Stimulated activated CD8-positive, alpha-beta memory T cell treated with anti-CD3 and anti-CD28 coated beads, Interleukin-15, amount 100 ng/mL, for 48 hours (primary cell): ENCODE results near the gene BLOC1S5.
"Not testable (repeated sequence)": the region's sequence is repeated elsewhere in the genome, so short reads cannot be mapped to it uniquely, and the experiment has no call there.

Experiments
- DNase-seq, 2 donors: peaks; one replicate each; pipeline ENCODE4 v3.0.0-alpha.2; 2020; ENCODE audit warnings: low read depth in 2 of 2

BLOC1S5 gene

DNA sequence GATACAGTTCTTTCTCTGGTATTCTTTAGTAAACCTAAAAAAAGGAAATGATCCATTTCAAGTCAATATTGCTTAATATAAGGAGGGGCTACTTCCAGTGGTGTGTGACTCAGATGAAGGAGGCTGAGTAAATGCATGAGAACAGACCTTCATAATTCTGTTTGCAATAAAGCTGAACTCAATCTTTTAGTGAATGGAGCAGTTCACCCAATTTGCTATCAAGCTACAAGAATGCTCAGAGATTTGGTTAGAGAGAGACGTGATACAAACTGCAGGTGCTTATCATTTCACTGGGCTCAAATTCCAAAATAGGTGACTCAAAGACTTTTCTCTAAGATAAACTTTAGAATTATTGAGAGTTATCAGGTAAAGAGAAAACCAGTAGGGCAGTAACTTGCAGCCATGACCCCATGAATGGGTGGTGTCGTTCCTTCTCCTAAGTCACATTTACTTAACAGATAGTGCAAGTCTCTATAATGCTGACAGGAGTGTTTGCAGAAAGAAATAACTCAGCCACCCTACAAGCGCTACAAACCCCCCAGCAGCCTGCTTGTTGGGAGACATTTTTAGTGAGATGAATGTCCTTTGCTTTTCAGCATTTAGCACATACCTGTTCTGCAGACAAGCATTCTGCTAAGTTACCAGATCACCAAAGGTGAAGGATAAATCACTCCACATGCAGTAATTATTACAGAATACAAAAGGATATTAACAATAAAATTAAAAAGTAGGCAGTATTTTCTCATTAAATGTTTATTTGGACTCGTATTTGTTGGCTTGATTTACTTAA is 16.4 kb upstream of the BLOC1S5 start:
- no peak for DNase-seq

DNA sequence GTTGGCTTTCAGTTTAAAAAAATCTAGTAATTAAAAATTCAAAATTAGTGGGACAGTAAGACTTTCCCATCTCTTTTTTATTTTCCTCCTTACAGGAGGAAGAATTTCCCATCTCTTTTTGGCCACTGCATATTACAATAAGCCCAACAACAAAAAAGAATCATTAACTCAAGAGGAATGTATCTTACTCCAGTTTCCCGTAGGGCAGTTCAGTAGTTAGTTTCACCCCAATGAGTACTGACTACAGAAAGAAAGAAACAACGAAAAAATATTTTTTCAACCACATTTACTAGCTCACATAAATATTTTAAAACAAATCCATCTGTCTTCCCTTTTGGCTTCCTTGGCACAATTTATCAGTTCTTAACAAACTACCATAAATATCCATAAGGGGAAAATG is 14.9 kb upstream of the BLOC1S5 start:
- no peak for DNase-seq

DNA sequence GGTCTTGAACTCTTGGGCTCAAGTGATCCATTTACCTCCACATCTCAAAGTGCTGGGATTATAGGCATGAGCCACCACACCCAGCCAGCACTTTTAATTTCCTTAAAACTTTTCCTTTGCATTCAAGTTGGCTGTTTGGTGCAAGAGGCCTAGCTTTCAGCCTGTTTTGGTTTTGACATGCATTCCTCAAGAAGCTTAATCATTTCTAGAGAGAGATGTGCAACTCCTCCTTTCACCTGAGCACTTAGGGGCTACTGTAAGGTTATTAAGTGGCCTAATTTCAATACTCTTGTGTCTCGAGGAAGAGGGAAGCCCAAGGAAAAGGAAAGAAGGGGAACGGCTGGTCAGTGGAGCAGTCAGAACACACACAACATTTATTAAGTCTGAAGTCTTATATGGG is 13.8 kb upstream of the BLOC1S5 start:
- DNase-seq: no peak

DNA sequence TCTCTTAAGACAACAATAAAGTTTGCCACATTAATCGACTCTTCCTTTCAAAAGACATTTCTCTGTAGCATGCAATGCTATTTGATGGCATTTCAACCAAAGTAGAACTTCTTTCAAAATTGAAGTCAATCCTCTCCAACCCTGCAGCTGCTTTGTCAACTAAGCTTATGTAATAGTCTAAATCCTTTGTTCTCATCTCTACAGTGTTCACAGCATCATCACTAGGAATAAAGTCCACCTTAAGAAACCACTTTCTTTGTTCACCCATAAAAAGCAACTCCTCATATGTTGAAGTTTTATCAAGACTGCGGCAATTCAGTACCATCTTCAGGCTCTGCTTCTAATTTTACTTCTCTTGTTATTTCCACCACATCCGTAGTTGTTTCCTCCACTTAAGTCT is 11.5 kb upstream of the BLOC1S5 start:
- no peak for DNase-seq

DNA sequence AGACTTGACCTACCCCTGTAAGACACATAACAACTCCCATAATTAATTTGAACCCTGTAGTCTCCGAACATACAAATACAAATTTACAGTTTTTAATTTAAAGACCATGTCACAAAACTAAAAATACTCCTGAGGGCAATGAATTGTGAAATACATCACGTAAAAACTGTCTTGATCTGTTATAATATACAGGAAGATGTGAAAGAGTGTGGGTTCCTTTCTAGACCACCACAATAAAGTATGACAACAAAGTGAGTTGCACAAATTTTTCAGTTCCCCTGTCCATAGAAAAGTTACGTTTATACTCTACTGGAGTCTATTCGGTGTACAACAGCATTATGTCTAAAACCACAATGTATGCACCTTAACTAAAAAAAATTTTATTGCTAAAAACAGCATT is 11.0 kb upstream of the BLOC1S5 start:
- no peak for DNase-seq

DNA sequence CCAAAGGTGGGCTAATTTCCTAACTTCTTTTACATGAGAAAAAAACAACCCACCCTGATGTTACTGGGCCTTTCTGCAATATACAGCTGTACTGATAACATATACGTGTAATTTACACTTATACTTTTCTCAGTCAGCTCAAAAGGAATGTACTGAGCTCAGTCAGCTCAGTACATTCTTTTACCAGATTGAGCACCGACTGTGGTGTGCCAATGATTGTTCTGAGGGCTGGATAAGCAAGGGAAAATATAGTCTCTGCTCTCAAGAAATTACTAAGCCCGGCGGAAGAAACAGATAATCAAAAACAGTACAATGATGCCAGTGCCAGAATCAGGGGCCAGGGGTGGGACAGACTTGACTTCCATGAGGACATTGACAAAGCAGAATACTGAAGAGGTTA is 10.0 kb upstream of the BLOC1S5 start:
- DNase-seq: no peak

DNA sequence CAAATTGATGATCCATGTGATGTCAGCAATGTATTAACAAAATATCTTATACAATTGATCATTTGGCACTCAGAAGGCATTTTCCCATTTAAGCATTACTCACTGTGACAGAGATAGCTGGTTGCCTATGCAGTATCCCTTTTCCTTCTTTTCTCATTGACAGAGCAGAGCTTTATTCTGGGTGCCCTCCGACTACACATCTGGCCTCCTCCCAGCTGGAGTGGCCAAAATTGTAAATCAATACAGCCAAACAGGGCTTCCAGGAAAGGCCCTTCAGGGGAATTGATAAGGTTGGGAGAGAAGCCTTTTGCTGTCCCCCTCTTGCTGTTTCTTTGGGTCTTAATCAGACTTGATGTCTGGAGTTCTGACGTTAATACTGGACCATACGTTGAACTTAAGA is 9.6 kb upstream of the BLOC1S5 start:
- no peak for DNase-seq

DNA sequence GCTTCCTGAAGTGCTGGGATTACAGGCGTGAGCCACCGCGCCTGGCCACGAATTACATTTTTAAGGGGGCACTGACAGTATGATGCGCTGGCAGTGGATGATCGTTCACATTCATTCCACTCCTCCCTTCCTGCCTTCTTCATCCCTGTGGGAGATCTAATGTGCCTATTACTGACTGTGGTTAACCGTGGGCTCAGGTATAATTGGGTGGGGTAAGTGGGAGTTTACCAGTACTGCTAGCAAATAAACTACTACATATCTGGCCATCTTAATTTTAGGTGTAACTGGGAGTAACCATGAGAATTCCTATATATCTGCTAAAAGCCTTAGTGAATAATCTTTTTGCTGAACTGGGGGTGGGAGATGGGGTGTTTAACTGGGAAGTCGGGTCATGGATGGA is 6.5 kb upstream of the BLOC1S5 start:
- DNase-seq: no peak

DNA sequence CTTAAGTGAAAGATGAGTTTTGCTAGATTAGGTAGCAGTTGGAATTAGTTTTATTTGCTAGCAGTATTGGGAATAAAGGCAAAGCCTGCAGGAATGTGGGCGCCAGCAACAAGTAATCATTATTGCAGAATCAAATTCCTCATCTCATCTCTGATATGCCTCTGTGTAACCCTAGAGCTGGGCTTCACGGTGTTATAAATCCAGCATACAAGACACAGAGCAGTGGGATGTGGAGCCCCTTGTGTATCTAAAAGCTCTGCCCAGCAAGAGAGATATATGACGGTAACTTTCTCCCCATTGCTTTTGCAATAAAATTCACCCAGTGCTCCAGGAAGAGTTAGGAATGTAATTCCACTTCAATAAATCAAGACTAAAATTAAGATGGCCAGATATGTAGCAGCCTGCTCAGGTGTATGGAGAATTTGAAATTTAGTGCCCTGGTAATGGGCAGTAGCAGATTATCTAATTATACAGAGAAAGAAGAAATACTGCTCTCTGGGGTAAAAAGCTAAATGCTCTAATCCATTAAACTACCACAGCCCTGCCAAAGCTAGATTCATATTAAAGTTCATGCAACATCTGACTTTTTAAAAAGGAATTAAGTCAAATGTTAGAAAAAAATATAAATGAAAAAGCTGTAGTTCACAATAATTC is 5.6 kb upstream of the BLOC1S5 start:
- DNase-seq: no peak

DNA sequence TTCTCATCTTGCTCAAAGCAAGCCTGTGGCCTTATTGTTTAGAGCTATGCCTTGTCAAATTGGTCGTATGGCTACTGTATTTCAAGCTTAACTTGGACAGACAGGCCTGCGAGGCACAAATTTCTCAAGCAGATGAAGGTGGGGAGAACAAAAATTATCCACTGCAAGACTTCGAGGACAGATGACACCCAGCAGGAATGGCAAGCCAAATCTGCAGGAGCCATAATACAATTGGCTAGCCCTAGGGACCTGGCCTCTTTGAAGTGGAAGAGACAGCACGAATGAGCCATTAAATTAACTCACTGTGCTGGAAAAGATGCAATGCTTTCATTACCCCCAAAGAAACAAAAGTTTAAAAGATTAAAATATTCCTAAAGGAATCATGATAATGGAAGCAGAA is 5.0 kb upstream of the BLOC1S5 start:
- no peak for DNase-seq

DNA sequence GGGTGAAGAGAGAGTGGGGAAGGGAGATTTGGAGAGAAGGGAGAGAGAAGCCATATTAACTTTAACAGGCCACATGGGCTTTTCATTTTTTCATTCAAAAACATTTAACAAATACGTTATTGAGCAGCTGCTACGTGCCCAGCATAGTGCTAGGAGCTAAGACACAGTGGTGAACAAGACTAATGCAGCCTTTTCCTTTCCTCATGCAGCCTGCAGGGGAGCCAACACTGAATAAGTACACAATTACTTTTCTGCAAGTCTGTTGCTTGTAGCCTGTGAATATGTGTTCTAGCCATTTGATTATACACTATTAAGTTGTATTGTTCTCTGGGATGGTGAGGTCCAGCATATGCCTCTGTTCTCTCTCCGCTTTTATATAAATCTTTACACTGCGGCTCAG is 1.9 kb upstream of the BLOC1S5 start:
- no peak for DNase-seq

DNA sequence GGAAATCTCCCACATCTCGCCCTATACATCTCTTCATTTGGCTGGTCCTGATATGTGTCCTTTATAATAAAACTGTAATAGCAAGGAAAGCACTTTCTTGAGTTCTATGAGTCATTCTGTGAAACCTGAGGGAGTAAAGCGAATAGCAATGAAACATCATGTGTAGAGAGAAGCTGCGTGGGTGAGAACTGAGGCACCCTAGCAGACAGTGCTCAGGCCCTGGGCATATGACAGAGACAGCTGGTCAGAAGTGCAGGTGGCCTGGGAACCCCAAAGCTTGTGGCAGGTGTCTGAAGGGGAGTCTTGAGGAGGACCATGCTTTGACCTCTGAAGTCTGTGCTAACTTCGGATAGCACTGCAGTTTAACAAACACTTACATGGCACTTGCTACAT is 1.3 kb upstream of the BLOC1S5 start:
- peak; percentile 29 to 34 for DNase-seq

DNA sequence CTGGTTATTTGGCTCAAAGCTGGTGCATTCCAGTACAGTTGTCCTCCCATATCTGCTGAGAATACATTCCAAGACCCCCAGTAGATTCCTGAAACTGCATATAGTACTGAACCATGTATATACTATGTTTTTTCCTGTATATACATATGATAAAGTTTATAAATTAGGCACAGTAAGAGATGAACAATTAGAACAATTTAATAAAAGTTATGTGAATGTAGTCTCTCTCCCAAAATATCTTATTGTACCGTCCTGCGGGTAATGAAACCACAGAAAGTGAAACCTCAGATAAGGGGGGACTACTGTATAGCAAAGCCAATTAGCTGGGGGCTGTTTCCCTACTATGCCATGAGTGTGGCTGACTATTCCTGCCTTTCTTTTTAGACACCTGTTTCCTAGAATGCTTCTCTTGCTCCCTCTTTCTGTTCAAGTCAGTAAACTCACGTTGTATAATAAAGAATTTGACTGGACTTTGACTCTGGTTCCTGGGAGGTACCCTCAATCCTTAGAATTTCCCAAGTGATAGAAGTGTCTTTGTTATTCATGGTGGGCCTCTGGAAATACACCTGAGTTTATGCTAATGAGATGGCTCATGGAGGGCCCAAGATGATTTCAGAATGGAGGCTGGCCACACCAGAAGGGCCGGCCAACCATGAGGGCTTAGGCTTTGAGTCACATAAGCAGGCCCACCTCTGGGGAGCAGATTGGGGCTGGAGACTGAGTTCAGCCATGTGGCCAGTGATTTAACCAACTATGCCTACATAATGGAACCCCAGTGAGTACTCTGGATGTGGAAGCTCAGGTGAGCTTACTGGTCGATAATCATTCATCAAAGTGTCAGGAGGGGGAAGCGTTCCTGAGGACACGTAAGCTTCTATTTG is 689 bp upstream of the BLOC1S5 start:
- no peak for DNase-seq

DNA sequence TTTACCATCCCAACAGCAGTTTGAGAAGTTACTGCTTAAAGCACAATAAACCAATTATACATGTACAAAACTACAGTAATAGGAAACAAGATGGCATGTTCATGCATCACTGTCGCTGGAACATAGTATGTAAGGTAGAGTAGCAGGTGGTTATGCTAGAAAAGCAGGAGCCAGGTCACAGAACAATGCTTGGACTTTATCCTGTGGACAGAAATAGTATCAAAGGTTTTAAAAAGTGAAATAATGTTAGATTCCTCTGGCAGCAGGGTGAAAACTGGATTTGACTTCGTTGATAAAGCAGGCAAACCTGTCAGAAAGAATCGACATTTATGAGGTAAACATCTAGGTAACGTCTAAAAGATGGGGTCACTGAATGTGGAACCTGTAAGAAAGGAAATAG is 2.5 kb downstream of the BLOC1S5 start:
- no peak for DNase-seq

DNA sequence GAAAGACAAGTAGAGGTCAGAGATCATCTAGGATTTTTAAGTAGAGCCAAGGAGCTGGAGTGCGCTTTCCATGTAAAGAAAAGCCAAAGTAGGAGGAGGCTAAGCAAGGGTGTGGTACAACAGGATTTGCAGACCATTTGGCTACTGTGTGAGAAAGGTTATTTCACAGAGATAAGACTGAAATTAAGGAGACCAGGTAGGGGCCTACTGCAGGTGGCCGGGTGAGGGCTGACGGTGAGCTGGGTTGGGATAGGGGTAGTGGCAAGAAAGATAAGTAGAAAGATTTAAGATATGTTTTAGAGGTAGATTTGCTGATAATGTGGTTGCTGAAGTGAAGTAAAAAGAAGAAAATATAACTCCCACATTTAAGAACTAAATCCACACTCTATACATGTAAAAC is 3.8 kb downstream of the BLOC1S5 start:
- DNase-seq: no peak

DNA sequence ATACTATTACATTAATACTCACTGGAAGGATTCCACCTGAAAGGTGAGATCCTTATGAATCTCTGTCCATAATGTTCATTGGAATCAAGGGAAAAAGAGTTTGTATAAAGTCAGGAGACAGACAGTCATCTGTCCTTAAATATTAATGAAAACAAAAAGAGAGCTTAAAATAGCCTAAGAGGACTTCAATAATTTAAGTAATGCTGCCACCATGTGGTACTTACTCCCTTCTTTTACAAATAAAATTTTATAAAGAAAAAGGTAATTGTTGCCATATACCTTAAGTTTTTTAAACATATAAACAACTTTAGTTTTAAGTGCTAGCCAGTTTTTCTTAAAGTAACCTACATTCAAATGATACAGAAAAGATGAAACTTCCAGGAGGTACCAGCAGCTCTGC is 5.1 kb downstream of the BLOC1S5 start:
- no peak for DNase-seq

DNA sequence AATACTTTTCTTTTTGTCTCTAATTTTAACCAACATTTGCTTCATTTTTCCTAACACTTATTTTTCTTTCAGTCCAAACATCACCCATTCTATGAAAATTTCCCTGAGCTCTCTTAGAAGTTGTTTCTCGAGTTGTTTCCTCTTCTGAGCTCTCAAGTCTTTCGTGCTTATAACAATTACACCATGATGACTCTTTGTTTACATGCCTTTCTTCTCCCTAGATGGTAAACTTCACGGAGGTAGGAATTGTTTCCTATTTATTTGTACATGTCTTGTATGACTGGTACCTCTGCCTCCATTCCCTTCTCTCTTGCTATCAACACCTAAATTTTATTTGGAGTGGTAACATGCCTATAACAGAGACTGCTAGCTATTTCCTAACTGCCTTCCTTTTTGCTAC is 6.4 kb downstream of the BLOC1S5 start:
- DNase-seq: no peak

DNA sequence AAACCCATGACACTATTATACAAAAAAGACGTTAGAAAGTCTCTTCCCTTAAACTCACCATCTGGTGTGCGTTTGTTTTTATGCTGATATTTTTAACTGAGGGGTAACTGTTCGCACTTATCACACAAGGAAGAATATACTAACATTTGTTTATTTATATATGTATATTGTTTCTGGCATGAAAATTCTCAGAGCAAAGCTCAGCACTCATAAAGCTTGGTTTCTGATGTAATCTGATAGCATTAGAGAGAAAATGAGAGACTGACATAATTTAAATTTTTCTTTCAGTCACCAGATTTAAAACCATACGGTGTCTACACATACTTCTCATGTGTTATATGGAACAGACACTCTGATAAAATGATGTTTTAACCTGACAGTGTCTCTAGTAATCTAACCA is 6.9 kb downstream of the BLOC1S5 start:
- no peak for DNase-seq

DNA sequence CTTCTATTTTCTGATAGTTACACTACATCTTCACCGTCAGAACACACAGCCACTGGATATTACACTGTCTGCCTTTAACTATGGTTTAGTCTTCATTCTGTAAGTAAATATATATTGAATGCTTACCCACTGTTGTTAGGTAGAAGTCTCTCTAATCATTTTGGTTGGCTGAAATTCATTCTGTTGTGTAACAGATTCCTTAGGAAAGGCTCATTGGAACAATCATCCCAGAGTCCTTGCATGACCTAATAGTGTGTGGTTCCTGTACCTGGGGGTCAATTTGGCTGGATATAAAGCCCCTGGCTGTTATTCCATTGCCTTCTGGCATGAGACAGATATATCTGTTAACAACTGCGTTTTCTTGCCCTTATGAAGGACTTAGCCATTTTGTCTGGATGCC is 9.9 kb downstream of the BLOC1S5 start:
- DNase-seq: no peak

DNA sequence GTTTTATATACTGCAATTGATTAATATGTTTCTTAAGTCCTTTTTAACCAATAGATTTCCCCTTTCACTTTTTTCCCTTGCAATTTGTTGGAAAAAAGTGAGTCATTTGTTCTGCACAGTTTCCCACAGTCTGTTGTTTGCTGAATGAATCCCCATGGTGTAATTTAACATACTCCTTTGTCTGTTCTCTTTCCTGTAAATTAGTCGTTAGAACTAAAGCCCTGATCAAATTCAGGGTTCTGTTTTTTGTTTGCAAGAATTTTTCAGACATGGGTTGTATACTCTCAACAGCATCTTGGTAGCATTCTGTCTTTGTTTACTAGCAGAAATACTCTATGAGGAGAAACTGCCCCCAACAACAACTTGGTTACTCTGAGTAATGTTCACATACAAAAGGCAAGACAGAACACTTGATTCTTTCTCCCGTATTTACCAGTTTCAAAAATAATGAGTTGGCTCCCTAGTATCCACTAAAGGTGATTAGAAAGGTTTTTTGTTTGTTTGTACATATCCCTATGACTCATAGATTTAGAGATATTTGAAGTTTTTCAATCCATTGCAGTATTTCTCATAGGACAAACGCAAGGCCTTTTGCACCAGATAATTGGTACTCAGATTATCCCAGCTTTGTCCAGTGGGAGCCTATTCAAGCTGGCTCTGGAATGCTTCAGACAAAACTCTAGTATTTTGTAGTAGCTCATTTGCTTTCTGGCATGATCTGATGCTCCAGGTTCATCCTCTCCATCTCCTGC is 16.5 kb downstream of the BLOC1S5 start:
- no peak for DNase-seq

DNA sequence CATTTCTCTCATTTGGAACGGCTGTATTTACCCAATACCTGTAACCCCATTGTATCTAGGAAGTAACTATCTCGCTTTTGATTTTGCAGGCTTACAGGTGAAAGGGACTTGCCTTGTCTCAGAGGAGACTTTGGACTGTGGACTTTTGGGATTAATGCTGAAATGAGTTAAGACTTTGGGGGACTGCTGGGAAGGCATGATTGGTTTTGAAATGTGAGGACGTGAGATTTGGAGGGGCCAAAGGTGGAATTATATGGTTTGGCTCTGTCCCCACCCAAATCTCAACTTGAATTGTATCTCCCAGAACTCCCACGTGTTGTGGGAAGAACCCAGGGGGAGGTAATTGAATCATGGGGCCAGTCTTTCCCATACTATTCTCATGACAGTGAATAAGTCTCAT is 18.4 kb downstream of the BLOC1S5 start:
- not testable (repeated sequence) for DNase-seq

DNA sequence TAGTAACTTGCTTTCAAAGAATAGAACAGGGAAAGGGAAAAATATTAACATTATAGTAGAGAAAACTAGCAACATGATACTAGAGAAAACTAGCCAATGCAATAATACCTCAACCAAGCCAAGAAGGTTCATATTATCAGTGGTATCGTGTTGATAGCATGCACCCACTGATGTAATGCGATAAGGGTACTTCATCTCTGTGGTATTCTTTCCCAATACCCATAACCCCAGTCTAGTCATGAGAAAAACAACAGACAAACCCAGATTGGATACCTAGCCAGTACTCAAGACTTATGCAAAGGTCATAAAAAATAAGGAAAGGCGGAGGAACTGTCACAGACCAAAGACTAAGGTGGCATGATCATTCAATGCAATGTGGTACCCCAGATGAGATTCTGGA is 21.0 kb downstream of the BLOC1S5 start:
- no peak for DNase-seq
